Peyer's patch (tissue), 4 donors: ENCODE measurements around the gene TMEM132E.

Experiments used
- CTCF ChIP-seq, 6 experiments: fragments of 450-650 bp in 4 of 6; fragments of 200-600 bp in 2 of 6; sonication (generic) in 1 of 6; IDR thresholded peaks; one replicate each; pipeline ENCODE4 v1.5.1; 2017 to 2019; ENCODE audit warnings: antibody characterized with exemption in 6 of 6, mild to moderate bottlenecking in 3 of 6, moderate library complexity in 1 of 6
- POLR2A ChIP-seq, 2 donors: fragments of 450-650 bp; IDR thresholded peaks; one replicate each; pipeline ENCODE4 v1.5.1; 2017; ENCODE audit warnings: antibody characterized with exemption in 2 of 2, mild to moderate bottlenecking in 2 of 2, moderate library complexity in 2 of 2

- no peak for TF ChIP-seq CTCF (IDR thresholded peaks at IDR 0.05)
- no peak for TF ChIP-seq POLR2A (IDR thresholded peaks at IDR 0.05)
Measured at GRCh38 chr17:34532281-34533065, 46.9 kb upstream of the TMEM132E start.
